HEK293 (cell line): ENCODE measurements around the gene IGFL3.

Source experiments
- CTCF ChIA-PET: fragments of 350-600 bp; formaldehyde crosslinking; extraction: SDS; loops from one replicate; lab custom pipeline; 2021; ENCODE audit warnings: antibody characterized with exemption; lab: Yijun Ruan, JAX
- POLR2A ChIA-PET: fragments of 300-600 bp; formaldehyde crosslinking; extraction: SDS; loops from one replicate; lab custom pipeline; 2020; ENCODE audit warnings: antibody characterized with exemption, inconsistent platforms; lab: Yijun Ruan, JAX
- H3K27ac ChIP-seq: fragments of 200-500 bp; sonication (Bioruptor generic); 2 replicates; pipeline ENCODE4 v1.5.1; 2014; ENCODE audit warnings: low read depth, low read length, control low read depth, inconsistent platforms; ENCODE audit errors: extremely low read depth
- H3K36me3 ChIP-seq, 2 experiments: fragments of 200-500 bp in 1 of 2; sonication (Bioruptor generic) in 1 of 2; 1 replicate in 1 of 2; 2 replicates in 1 of 2; pipeline ENCODE4 v1.5.1; 2014 to 2017; ENCODE audit warnings: inconsistent platforms in 2 of 2, low read length in 2 of 2; ENCODE audit not compliant: control insufficient read depth in 2 of 2, insufficient read depth in 1 of 2
- H3K4me1 ChIP-seq: fragments of 200-500 bp; sonication (Bioruptor generic); 2 replicates; pipeline ENCODE4 v1.5.1; 2014; ENCODE audit warnings: mild to moderate bottlenecking, low read length, inconsistent platforms; ENCODE audit not compliant: control insufficient read depth, insufficient read depth
- H3K4me3 ChIP-seq: 2 replicates; pipeline ENCODE4 v1.5.1; 2011; ENCODE audit warnings: low read depth, mild to moderate bottlenecking, control low read depth, low read length, moderate library complexity
- H3K9me3 ChIP-seq: fragments of 200-500 bp; sonication (Bioruptor generic); 2 replicates; pipeline ENCODE4 v1.5.1; 2014; ENCODE audit warnings: low read depth, low read length, inconsistent platforms; ENCODE audit not compliant: control insufficient read depth, insufficient read depth
- BCL11B ChIP-seq: fragments of 450-650 bp; formaldehyde crosslinking; IDR thresholded peaks from 2 replicates; pipeline ENCODE4 v1.5.1; 2016; ENCODE audit warnings: low read depth, missing biosample characterization, missing genetic modification characterization
- BCL6B ChIP-seq: fragments of 450-650 bp; formaldehyde crosslinking; IDR thresholded peaks from 2 replicates; pipeline ENCODE4 v1.5.1; 2017; ENCODE audit warnings: missing biosample characterization, missing genetic modification characterization
- ELK4 ChIP-seq: IDR thresholded peaks from 2 replicates; pipeline ENCODE4 v1.6.1; 2011; ENCODE audit warnings: mild to moderate bottlenecking, low read depth, low read length, borderline replicate concordance
- GLI2 ChIP-seq: fragments of 450-650 bp; formaldehyde crosslinking; IDR thresholded peaks from 2 replicates; pipeline ENCODE4; 2017; ENCODE audit warnings: missing biosample characterization, missing genetic modification characterization, low read depth, borderline replicate concordance
- SCRT1 ChIP-seq: fragments of 450-650 bp; formaldehyde crosslinking; IDR thresholded peaks from 2 replicates; pipeline ENCODE4 v1.5.1; 2016; ENCODE audit warnings: missing biosample characterization, missing genetic modification characterization, borderline replicate concordance
- SP3 ChIP-seq: fragments of 450-650 bp; formaldehyde crosslinking; IDR thresholded peaks from 2 replicates; pipeline ENCODE4 v1.5.1; 2016; ENCODE audit warnings: missing biosample characterization, missing genetic modification characterization
- ZBTB17 ChIP-seq: fragments of 450-650 bp; formaldehyde crosslinking; IDR thresholded peaks from 2 replicates; pipeline ENCODE4 v1.5.1; 2016; ENCODE audit warnings: missing biosample characterization, missing genetic modification characterization
- ZBTB6 ChIP-seq: fragments of 450-650 bp; formaldehyde crosslinking; IDR thresholded peaks from 2 replicates; pipeline ENCODE4 v1.5.1; 2017; ENCODE audit warnings: missing biosample characterization, missing genetic modification characterization
- ZFP41 ChIP-seq: fragments of 450-650 bp; formaldehyde crosslinking; IDR thresholded peaks from 2 replicates; pipeline ENCODE4 v1.5.1; 2016; ENCODE audit warnings: missing biosample characterization, missing genetic modification characterization, borderline replicate concordance
- ZNF169 ChIP-seq: fragments of 450-650 bp; formaldehyde crosslinking; IDR thresholded peaks from 2 replicates; pipeline ENCODE4 v1.5.1; 2016; ENCODE audit warnings: missing biosample characterization, missing genetic modification characterization
- ZNF174 ChIP-seq: fragments of 450-650 bp; formaldehyde crosslinking; IDR thresholded peaks from 2 replicates; pipeline ENCODE4 v1.5.0; 2017; ENCODE audit warnings: missing biosample characterization, mild to moderate bottlenecking, missing genetic modification characterization
- ZNF280D ChIP-seq: fragments of 450-650 bp; formaldehyde crosslinking; IDR thresholded peaks from 2 replicates; pipeline ENCODE4 v1.5.1; 2016; ENCODE audit warnings: missing biosample characterization, missing genetic modification characterization
- ZNF423 ChIP-seq: fragments of 450-650 bp; formaldehyde crosslinking; IDR thresholded peaks from 2 replicates; pipeline ENCODE4 v1.5.1; 2016; ENCODE audit warnings: missing biosample characterization, missing genetic modification characterization
- ZNF473 ChIP-seq: fragments of 450-650 bp; formaldehyde crosslinking; IDR thresholded peaks from 2 replicates; pipeline ENCODE4 v1.5.1; 2017; ENCODE audit warnings: missing biosample characterization, missing genetic modification characterization
- ZNF501 ChIP-seq: fragments of 450-650 bp; formaldehyde crosslinking; IDR thresholded peaks from 2 replicates; pipeline ENCODE4 v1.5.1; 2016; ENCODE audit warnings: missing biosample characterization, missing genetic modification characterization
- ZNF510 ChIP-seq: fragments of 450-650 bp; formaldehyde crosslinking; IDR thresholded peaks from 2 replicates; pipeline ENCODE4 v1.5.1; 2018; ENCODE audit warnings: mild to moderate bottlenecking, missing genetic modification characterization, missing biosample characterization; ENCODE audit not compliant: insufficient replicate concordance
- ZNF513 ChIP-seq: fragments of 450-650 bp; IDR thresholded peaks from 2 replicates; pipeline ENCODE4 v1.5.1; 2018; ENCODE audit warnings: missing biosample characterization, missing genetic modification characterization
- ZNF521 ChIP-seq: fragments of 450-650 bp; formaldehyde crosslinking; IDR thresholded peaks from 2 replicates; pipeline ENCODE4 v1.5.1; 2017; ENCODE audit warnings: missing biosample characterization, mild to moderate bottlenecking, missing genetic modification characterization
- ZNF548 ChIP-seq: fragments of 450-650 bp; formaldehyde crosslinking; IDR thresholded peaks from 2 replicates; pipeline ENCODE4 v1.5.1; 2016; ENCODE audit warnings: missing biosample characterization, missing genetic modification characterization
- ZNF558 ChIP-seq: fragments of 450-650 bp; formaldehyde crosslinking; IDR thresholded peaks from 2 replicates; pipeline ENCODE4 v1.5.1; 2016; ENCODE audit warnings: missing biosample characterization, missing genetic modification characterization
- ZNF664 ChIP-seq: fragments of 450-650 bp; formaldehyde crosslinking; IDR thresholded peaks from 2 replicates; pipeline ENCODE4 v1.5.1; 2016; ENCODE audit warnings: missing biosample characterization, missing genetic modification characterization
- ZNF701 ChIP-seq: fragments of 450-650 bp; formaldehyde crosslinking; IDR thresholded peaks from 2 replicates; pipeline ENCODE4 v1.5.1; 2016; ENCODE audit warnings: missing biosample characterization, missing genetic modification characterization
- ZNF76 ChIP-seq: fragments of 450-650 bp; formaldehyde crosslinking; IDR thresholded peaks from 2 replicates; pipeline ENCODE4; 2016; ENCODE audit warnings: low read depth, missing biosample characterization, missing genetic modification characterization, borderline replicate concordance
- ZNF776 ChIP-seq: fragments of 450-650 bp; formaldehyde crosslinking; IDR thresholded peaks from 2 replicates; pipeline ENCODE4 v1.5.0; 2017; ENCODE audit warnings: missing biosample characterization, missing genetic modification characterization, borderline replicate concordance
- ZNF785 ChIP-seq: fragments of 450-650 bp; formaldehyde crosslinking; IDR thresholded peaks from 2 replicates; pipeline ENCODE4 v1.5.1; 2016; ENCODE audit warnings: missing biosample characterization, missing genetic modification characterization
- ZXDB ChIP-seq: fragments of 450-650 bp; formaldehyde crosslinking; IDR thresholded peaks from 2 replicates; pipeline ENCODE4 v1.5.1; 2016; ENCODE audit warnings: missing biosample characterization, missing genetic modification characterization

IGFL3 gene

GRCh38 chr19:46118136-46118535 is 6.4 kb downstream of the IGFL3 start (continued):
- no peak for TF ChIP-seq ZNF76
- no peak for TF ChIP-seq ZNF785 (tag by site-specific recombination)
- TF ChIP-seq ZNF174 (tag by site-specific recombination): no peak
- TF ChIP-seq BCL6B: no peak
- TF ChIP-seq ZFP41 (tag by site-specific recombination): no peak
- no peak for TF ChIP-seq ZNF701 (tag by site-specific recombination)
- TF ChIP-seq ZBTB17 (tag by site-specific recombination): no peak
- no peak for TF ChIP-seq ZNF510 (tag by site-specific recombination)
- TF ChIP-seq ZBTB6: no peak

- ChIA-PET POLR2A (interaction anchor here (1.5 kb wide), 1 partner anchor 17 kb away, joined by 3 read pairs; no protein-coding TSS in a partner anchor), CTCF (interaction anchor here (0.7 to 1.4 kb wide), 4 partner anchors 23 to 1017 kb away, joined by 3 to 4 read pairs (median 4); no protein-coding TSS in a partner anchor)
- Histone ChIP-seq H3K4me3 (no peak overlapping the region), H3K36me3 (no peaks in the 10 kb centered on the region), H3K27ac (no peak overlapping the region), H3K9me3 (no peaks in the 10 kb centered on the region), H3K4me1 (peaks cover 10% of the 10 kb centered on the region)
- TF ChIP-seq ZNF558 (tag by site-specific recombination) (no peak), ZNF776 (tag by site-specific recombination) (no peak), ZNF521 (no peak), SP3 (tag by site-specific recombination) (no peak), ZNF280D (tag by site-specific recombination) (no peak), GLI2 (tag by site-specific recombination) (no peak), ZNF473 (tag by site-specific recombination) (no peak), ZNF664 (tag by site-specific recombination) (no peak), ZXDB (tag by site-specific recombination) (no peak), ZNF501 (tag by site-specific recombination) (no peak), ZNF513 (tag by site-specific recombination) (no peak), BCL11B (tag by site-specific recombination) (no peak), ZNF548 (tag by site-specific recombination) (no peak), SCRT1 (tag by site-specific recombination) (no peak), ZNF169 (tag by site-specific recombination) (no peak), ELK4 (no peak), ZNF423 (tag by site-specific recombination) (no peak)
These were observed 8.4 kb downstream of the IGFL3 start for GRCh38 chr19:46116121-46116520.
